Large intestine (tissue), 3 donors: ENCODE results near the gene EID1. TPM values are rescaled to one million over a fixed set of nuclear protein-coding genes. Genes with fewer than 3 reads are reported as not detected.

Experiments used
- DNase-seq, 2 donors: peaks; one replicate each; pipeline versions ENCODE4 v3.0.0 to v3.0.0-alpha.2; 2013
- H3K27ac ChIP-seq: one replicate; pipeline ENCODE4 v1.5.1; 2013; ENCODE audit warnings: low read length
- H3K27me3 ChIP-seq: 2 replicates; pipeline ENCODE4 v1.6.1; 2013; ENCODE audit warnings: low read length; ENCODE audit not compliant: control insufficient read depth, insufficient read depth
- H3K36me3 ChIP-seq: 2 replicates; pipeline ENCODE4 v1.6.1; 2013; ENCODE audit warnings: low read length; ENCODE audit not compliant: control insufficient read depth, insufficient read depth
- H3K4me1 ChIP-seq: one replicate; pipeline ENCODE4 v1.6.1; 2013; ENCODE audit warnings: low read length; ENCODE audit not compliant: control insufficient read depth, insufficient read depth
- H3K4me3 ChIP-seq: one replicate; pipeline ENCODE4 v1.5.1; 2013; ENCODE audit warnings: low read length
- H3K9me3 ChIP-seq: one replicate; pipeline ENCODE4 v1.6.1; 2013; ENCODE audit warnings: mild to moderate bottlenecking, low read depth, low read length, moderate library complexity; ENCODE audit not compliant: control insufficient read depth
- WGBS: methylation state at CpG from one replicate; pipeline ENCODE4 v1.1.5; 2013; ENCODE audit warnings: low lambda C conversion rate; ENCODE audit not compliant: insufficient coverage; 5-methylcytosine and 5-hydroxymethylcytosine counted together
- polyA plus RNA-seq: library from polyadenylated mRNA; unstranded; fragments of 120-200 nt; gene quantifications from one replicate; pipeline ENCODE4 v1.2.1, GENCODE V29; 2013

The EID1 gene
- polyA plus RNA-seq, 1 donor, result 164 TPM

GRCh38 chr15:48868023-48868422 is 9.9 kb upstream of the EID1 start:
- Histone ChIP-seq H3K4me1 (peaks cover 8% of the 10 kb centered on the region), H3K4me3 (no peak overlapping the region), H3K27ac (no peak overlapping the region), H3K27me3 (peaks cover 2% of the 10 kb centered on the region), H3K9me3 (no peaks in the 10 kb centered on the region), H3K36me3 (no peaks in the 10 kb centered on the region)
- DNase-seq, result no peak

GRCh38 chr15:48868536-48868935 is 9.4 kb upstream of the EID1 start:
- Histone ChIP-seq H3K27ac (no peak overlapping the region), H3K9me3 (no peaks in the 10 kb centered on the region), H3K27me3 (peaks cover 2% of the 10 kb centered on the region), H3K36me3 (no peaks in the 10 kb centered on the region), H3K4me1 (peaks cover 8% of the 10 kb centered on the region), H3K4me3 (no peak overlapping the region)
- DNase-seq, result no peak
- WGBS, result 0% methylated on average over 1 of the region's 2 CpGs

- Histone ChIP-seq H3K27me3 (peaks cover 7% of the 10 kb centered on the region), H3K4me1 (peaks cover 6% of the 10 kb centered on the region), H3K9me3 (no peaks in the 10 kb centered on the region), H3K27ac (no peak overlapping the region), H3K4me3 (no peak overlapping the region), H3K36me3 (no peaks in the 10 kb centered on the region)
- no CpG with 5 or more reads among the region's 1 CpG for WGBS
- DNase-seq, result no peak
Observed at GRCh38 chr15:48869966-48870365, 8.0 kb upstream of the EID1 start.

- DNase-seq, result no peak
- Histone ChIP-seq H3K27ac (no peak overlapping the region), H3K4me3 (no peak overlapping the region), H3K4me1 (no peaks in the 10 kb centered on the region), H3K36me3 (no peaks in the 10 kb centered on the region), H3K27me3 (peaks cover 7% of the 10 kb centered on the region), H3K9me3 (no peaks in the 10 kb centered on the region)
Observed at GRCh38 chr15:48871542-48871941, 6.4 kb upstream of the EID1 start.

- H3K27me3 ChIP-seq, result peaks cover 7% of the 10 kb centered on the region
- H3K4me1 ChIP-seq, result no peaks in the 10 kb centered on the region
- no CpG with 5 or more reads among the region's 2 CpGs for WGBS
- DNase-seq, result no peak
- no peak overlapping the region for H3K4me3 ChIP-seq
- H3K9me3 ChIP-seq, result no peaks in the 10 kb centered on the region
- no peak overlapping the region for H3K27ac ChIP-seq
- no peaks in the 10 kb centered on the region for H3K36me3 ChIP-seq
Observed at GRCh38 chr15:48872632-48873031, 5.3 kb upstream of the EID1 start.

GRCh38 chr15:48875241-48875960 is 2.5 kb upstream of the EID1 start:
- H3K36me3 ChIP-seq, result no peaks in the 10 kb centered on the region
- H3K27ac ChIP-seq, result no peak overlapping the region
- no CpG with 5 or more reads among the region's 2 CpGs for WGBS
- peaks cover 8% of the 10 kb centered on the region for H3K4me1 ChIP-seq
- H3K4me3 ChIP-seq, result no peak overlapping the region
- no peaks in the 10 kb centered on the region for H3K9me3 ChIP-seq
- H3K27me3 ChIP-seq, result peaks cover 7% of the 10 kb centered on the region
- no peak for DNase-seq

GRCh38 chr15:48876057-48876456 is 1.9 kb upstream of the EID1 start:
- no peak for DNase-seq
- Histone ChIP-seq H3K27me3 (peaks cover 7% of the 10 kb centered on the region), H3K27ac (no peak overlapping the region), H3K9me3 (no peaks in the 10 kb centered on the region), H3K4me3 (no peak overlapping the region), H3K36me3 (no peaks in the 10 kb centered on the region), H3K4me1 (peaks cover 9% of the 10 kb centered on the region)
- WGBS, result no CpG with 5 or more reads among the region's 3 CpGs

GRCh38 chr15:48880070-48880634 is 2.2 kb downstream of the EID1 start:
- no peaks in the 10 kb centered on the region for H3K36me3 ChIP-seq
- DNase-seq, result no peak
- no peak overlapping the region for H3K4me3 ChIP-seq
- no peaks in the 10 kb centered on the region for H3K27me3 ChIP-seq
- peaks cover 9% of the 10 kb centered on the region for H3K4me1 ChIP-seq
- WGBS, result no CpG with 5 or more reads among the region's 3 CpGs
- H3K9me3 ChIP-seq, result no peaks in the 10 kb centered on the region
- H3K27ac ChIP-seq, result no peak overlapping the region

GRCh38 chr15:48883699-48884098 is 5.8 kb downstream of the EID1 start:
- WGBS, result no CpG with 5 or more reads among the region's 2 CpGs

GRCh38 chr15:48887144-48887543 is 9.2 kb downstream of the EID1 start:
- Histone ChIP-seq H3K36me3 (no peaks in the 10 kb centered on the region), H3K9me3 (no peaks in the 10 kb centered on the region), H3K27ac (no peak overlapping the region), H3K4me1 (no peaks in the 10 kb centered on the region), H3K4me3 (no peak overlapping the region), H3K27me3 (no peaks in the 10 kb centered on the region)
- no peak for DNase-seq
- 49% methylated on average over 2 of the region's 2 CpGs for WGBS

More at GRCh38 chr15:48883699-48884098, 5.8 kb downstream of the EID1 start:
- Histone ChIP-seq H3K4me3 (no peak overlapping the region), H3K27ac (no peak overlapping the region), H3K36me3 (no peaks in the 10 kb centered on the region), H3K4me1 (peaks cover 9% of the 10 kb centered on the region), H3K9me3 (no peaks in the 10 kb centered on the region), H3K27me3 (no peaks in the 10 kb centered on the region)
- DNase-seq, result no peak

GRCh38 chr15:48888191-48888590 is 10.3 kb downstream of the EID1 start:
- DNase-seq, result no peak
- 100% methylated on average over 2 of the region's 4 CpGs for WGBS
- Histone ChIP-seq H3K4me3 (no peak overlapping the region), H3K4me1 (no peaks in the 10 kb centered on the region), H3K27me3 (no peaks in the 10 kb centered on the region), H3K9me3 (no peaks in the 10 kb centered on the region), H3K36me3 (no peaks in the 10 kb centered on the region), H3K27ac (no peak overlapping the region)
